HUES48 (cell line): ENCODE data around the gene RPGR.

Experiments used
- H3K27ac ChIP-seq: one replicate; pipeline ENCODE4 v1.7.0; 2013; ENCODE audit warnings: low read depth, low read length, inconsistent platforms
- H3K27me3 ChIP-seq: 2 replicates; pipeline ENCODE4 v1.6.1; 2013; ENCODE audit warnings: mild to moderate bottlenecking, low read length; ENCODE audit not compliant: control insufficient read depth, insufficient read depth
- H3K36me3 ChIP-seq: 2 replicates; pipeline ENCODE4 v1.6.1; 2013; ENCODE audit warnings: low read length; ENCODE audit not compliant: control insufficient read depth, insufficient read depth
- H3K4me1 ChIP-seq: 2 replicates; pipeline ENCODE4 v1.6.1; 2013; ENCODE audit warnings: mild to moderate bottlenecking, low read length; ENCODE audit not compliant: control insufficient read depth, insufficient read depth
- H3K4me3 ChIP-seq: 2 replicates; pipeline ENCODE4 v1.5.1; 2013; ENCODE audit warnings: mild to moderate bottlenecking, low read depth, low read length
- H3K9ac ChIP-seq: 2 replicates; pipeline ENCODE4 v1.6.1; 2013; ENCODE audit warnings: mild to moderate bottlenecking, low read depth, low read length, moderate library complexity
- H3K9me3 ChIP-seq: 2 replicates; pipeline ENCODE4 v1.6.1; 2013; ENCODE audit warnings: low read length; ENCODE audit not compliant: control insufficient read depth, insufficient read depth

RPGR gene

GRCh38 chrX:38320819-38321218 is 6.5 kb downstream of the RPGR start:
- H3K4me1 ChIP-seq: peaks cover 20% of the 10 kb centered on the region; the same call in 1 of the 2 replicates
- no peak overlapping the region for H3K9ac ChIP-seq
- no peaks in the 10 kb centered on the region for H3K27me3 ChIP-seq
- H3K4me3 ChIP-seq: no peak overlapping the region
- H3K9me3 ChIP-seq: no peaks in the 10 kb centered on the region
- H3K27ac ChIP-seq: no peak overlapping the region
- peaks cover 26% of the 10 kb centered on the region for H3K36me3 ChIP-seq

DNA sequence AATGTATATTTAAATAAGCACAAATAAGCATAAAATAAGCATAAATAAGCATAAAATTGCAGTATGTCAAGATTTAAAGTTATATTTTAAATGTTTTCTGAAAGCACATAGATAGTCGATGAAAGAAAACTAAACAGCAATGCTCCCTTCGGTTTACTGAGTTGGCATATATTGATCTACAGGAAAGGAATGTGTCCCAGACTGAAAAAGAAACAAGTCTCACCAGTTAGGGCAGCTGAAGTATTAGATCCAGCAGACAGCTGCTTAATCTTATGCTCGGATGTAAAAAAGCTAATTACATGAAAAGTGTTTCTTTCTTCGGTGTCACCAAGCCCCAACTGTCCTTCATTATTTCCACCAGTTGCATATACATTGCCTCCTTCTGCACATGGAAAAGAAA is 8.7 kb downstream of the RPGR start:
- Histone ChIP-seq H3K9me3 (no peaks in the 10 kb centered on the region), H3K4me3 (no peak overlapping the region), H3K36me3 (peaks cover 27% of the 10 kb centered on the region)

GRCh38 chrX:38318196-38318595 is 9.1 kb downstream of the RPGR start:
- H3K4me3 ChIP-seq: no peak overlapping the region
- no peak overlapping the region for H3K9ac ChIP-seq

More for the DNA sequence above, 8.7 kb downstream of the RPGR start:
- Histone ChIP-seq H3K4me1 (peaks cover 20% of the 10 kb centered on the region; the same call in 1 of the 2 replicates), H3K27ac (no peak overlapping the region), H3K27me3 (no peaks in the 10 kb centered on the region), H3K9ac (no peak overlapping the region)

GRCh38 chrX:38315186-38315585 is 12.1 kb downstream of the RPGR start:
- peaks cover 34% of the 10 kb centered on the region for H3K36me3 ChIP-seq
- H3K4me3 ChIP-seq: no peak overlapping the region
- H3K27ac ChIP-seq: no peak overlapping the region
- no peak overlapping the region for H3K9ac ChIP-seq
- H3K27me3 ChIP-seq: no peaks in the 10 kb centered on the region
- peaks cover 16% of the 10 kb centered on the region; the same call in 1 of the 2 replicates for H3K4me1 ChIP-seq
- no peaks in the 10 kb centered on the region for H3K9me3 ChIP-seq

More at GRCh38 chrX:38318196-38318595, 9.1 kb downstream of the RPGR start:
- no peaks in the 10 kb centered on the region for H3K27me3 ChIP-seq
- H3K36me3 ChIP-seq: peaks cover 31% of the 10 kb centered on the region
- peaks cover 20% of the 10 kb centered on the region; the same call in 1 of the 2 replicates for H3K4me1 ChIP-seq
- H3K27ac ChIP-seq: no peak overlapping the region
- H3K9me3 ChIP-seq: no peaks in the 10 kb centered on the region

DNA sequence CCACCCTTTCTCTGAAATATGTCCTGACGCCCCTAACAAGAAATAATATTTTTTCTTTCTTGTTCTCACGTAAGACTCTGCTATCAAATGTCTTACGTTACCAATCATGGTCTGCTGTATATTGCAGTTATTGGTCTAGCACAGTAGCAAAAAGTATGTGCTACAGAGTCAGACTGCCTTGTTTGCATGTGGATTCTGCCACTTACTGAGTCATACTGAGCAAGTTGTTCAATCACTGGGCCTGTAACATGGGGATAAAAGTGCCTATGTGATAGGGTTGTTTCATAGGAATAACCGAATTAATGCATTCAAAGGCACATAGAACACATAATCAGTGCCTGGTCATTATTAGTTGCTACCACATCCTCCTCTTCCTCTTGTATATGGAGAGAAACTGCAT is 14.1 kb downstream of the RPGR start:
- Histone ChIP-seq H3K4me3 (no peak overlapping the region), H3K36me3 (peaks cover 44% of the 10 kb centered on the region), H3K27me3 (no peaks in the 10 kb centered on the region)

DNA sequence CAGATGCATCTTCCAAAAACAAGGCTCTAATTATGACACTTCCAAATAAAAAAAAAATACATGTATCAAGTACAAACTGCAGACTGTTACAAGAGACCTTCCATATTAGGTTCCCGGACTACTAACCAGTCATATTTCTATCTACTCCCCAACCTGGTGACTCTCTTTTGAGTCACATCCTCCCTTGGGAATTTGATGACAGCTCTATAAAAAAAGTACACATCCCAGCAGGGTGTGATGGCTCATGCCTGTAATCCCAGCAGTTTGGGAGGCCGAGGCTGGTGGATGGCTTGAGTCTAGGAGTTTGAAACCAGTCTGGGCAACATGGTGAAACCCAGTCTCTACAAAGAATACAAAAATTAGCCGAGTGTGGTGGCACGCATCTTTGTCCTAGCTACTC is 14.9 kb downstream of the RPGR start:
- no peak overlapping the region for H3K27ac ChIP-seq
- no peak overlapping the region for H3K4me3 ChIP-seq
- peaks cover 39% of the 10 kb centered on the region for H3K36me3 ChIP-seq
- no peaks in the 10 kb centered on the region for H3K27me3 ChIP-seq
- H3K4me1 ChIP-seq: no peaks in the 10 kb centered on the region
- H3K9ac ChIP-seq: no peak overlapping the region
- no peaks in the 10 kb centered on the region for H3K9me3 ChIP-seq

More for the DNA sequence above, 14.1 kb downstream of the RPGR start:
- Histone ChIP-seq H3K9ac (no peak overlapping the region), H3K9me3 (no peaks in the 10 kb centered on the region), H3K27ac (no peak overlapping the region), H3K4me1 (no peaks in the 10 kb centered on the region)

DNA sequence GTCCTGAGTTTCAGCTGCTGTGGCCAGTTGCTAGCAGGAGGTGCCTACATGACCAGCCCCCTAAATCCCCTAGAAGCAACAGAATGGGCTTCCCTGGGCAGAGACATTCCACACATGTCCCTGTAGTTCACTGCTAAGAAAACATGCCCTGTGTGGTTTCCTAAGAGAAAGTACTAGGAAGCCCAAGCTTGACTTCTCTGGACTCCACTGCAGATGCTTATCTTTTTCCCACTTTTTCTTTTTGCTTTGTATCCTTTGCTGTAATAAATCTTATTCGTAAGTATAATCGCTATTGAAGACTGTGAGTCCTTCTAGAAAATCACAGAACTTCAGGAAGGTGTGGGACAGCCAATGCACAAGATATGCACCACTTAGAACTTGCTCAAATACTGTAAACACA is 15.6 kb downstream of the RPGR start:
- Histone ChIP-seq H3K9ac (no peak overlapping the region), H3K9me3 (no peaks in the 10 kb centered on the region), H3K36me3 (peaks cover 33% of the 10 kb centered on the region), H3K27ac (no peak overlapping the region), H3K4me1 (no peaks in the 10 kb centered on the region), H3K4me3 (no peak overlapping the region), H3K27me3 (no peaks in the 10 kb centered on the region)

GRCh38 chrX:38305971-38306370 is 21.3 kb downstream of the RPGR start:
- H3K9ac ChIP-seq: no peak overlapping the region
- H3K27me3 ChIP-seq: no peaks in the 10 kb centered on the region; the same call in 1 of the 2 replicates
- no peak overlapping the region for H3K4me3 ChIP-seq
- no peaks in the 10 kb centered on the region for H3K9me3 ChIP-seq
- peaks cover 15% of the 10 kb centered on the region for H3K36me3 ChIP-seq
- no peak overlapping the region for H3K27ac ChIP-seq
- no peaks in the 10 kb centered on the region for H3K4me1 ChIP-seq

- Histone ChIP-seq H3K9ac (no peak overlapping the region), H3K36me3 (0 out of 2 replicates have a peak, but pooled peaks cover 4% of the 10 kb centered on the region), H3K9me3 (no peaks in the 10 kb centered on the region), H3K4me3 (no peak overlapping the region), H3K4me1 (no peaks in the 10 kb centered on the region), H3K27me3 (no peaks in the 10 kb centered on the region; the same call in 1 of the 2 replicates), H3K27ac (no peak overlapping the region)
Observed at GRCh38 chrX:38304010-38304409, 23.3 kb downstream of the RPGR start.

GRCh38 chrX:38293741-38294140 is 33.6 kb downstream of the RPGR start:
- Histone ChIP-seq H3K9ac (no peak overlapping the region), H3K27me3 (no peaks in the 10 kb centered on the region), H3K27ac (no peak overlapping the region), H3K4me3 (peak overlapping the region; percentile 23; the same call in 1 of the 2 replicates), H3K9me3 (no peaks in the 10 kb centered on the region), H3K36me3 (peaks cover 9% of the 10 kb centered on the region), H3K4me1 (peaks cover 9% of the 10 kb centered on the region)

GRCh38 chrX:38287674-38288073 is 39.6 kb downstream of the RPGR start:
- H3K9ac ChIP-seq: no peak overlapping the region
- no peak overlapping the region for H3K4me3 ChIP-seq
- H3K9me3 ChIP-seq: no peaks in the 10 kb centered on the region
- peaks cover 4% of the 10 kb centered on the region for H3K36me3 ChIP-seq
- H3K27me3 ChIP-seq: no peaks in the 10 kb centered on the region
- no peaks in the 10 kb centered on the region for H3K4me1 ChIP-seq
- H3K27ac ChIP-seq: no peak overlapping the region
